ELF-1 (cell line): ENCODE measurements around the gene CTU2.
A peak's percentile ranks its signal among the peaks of the same experiment; 100 is the strongest.

Experiments used
- DNase-seq: peaks from one replicate; pipeline ENCODE4 v3.0.0-alpha.2; 2016; ENCODE audit warnings: low read depth, low spot score

The CTU2 gene

DNA sequence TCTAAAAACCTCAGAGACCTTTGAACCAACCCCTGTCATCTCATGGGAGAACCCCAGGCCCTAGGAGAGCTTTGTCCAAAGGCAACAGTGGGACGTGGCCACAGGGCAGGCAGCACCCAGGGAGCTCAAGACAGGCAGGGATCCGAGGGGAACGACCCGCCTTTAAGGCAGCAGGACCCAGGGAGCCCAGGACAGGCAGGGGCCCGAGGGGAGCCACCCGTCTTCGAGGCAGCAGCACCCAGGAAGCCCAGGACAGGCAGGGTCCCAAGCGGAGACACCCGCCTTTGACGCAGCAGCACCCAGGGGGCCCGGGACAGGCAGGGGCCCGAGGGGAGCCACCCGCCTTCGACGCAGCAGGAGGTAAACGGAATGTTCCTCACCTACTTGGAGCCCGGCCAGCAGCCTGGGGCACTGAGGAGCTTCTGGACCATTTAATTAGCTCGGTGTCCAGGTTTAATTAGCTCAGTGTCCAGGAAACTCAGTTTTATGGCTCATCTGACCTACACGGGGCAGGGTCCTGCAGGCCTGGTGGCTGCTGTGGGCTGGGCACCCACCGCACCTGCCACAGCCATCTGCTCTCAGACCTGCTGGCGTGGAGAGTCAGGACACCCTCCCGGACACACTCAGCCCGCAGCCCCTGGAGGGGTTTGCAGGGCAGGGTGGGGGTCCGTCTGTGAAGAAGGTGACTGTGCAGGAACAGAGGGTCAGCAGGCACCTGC, 54.3 kb downstream of the CTU2 start:
- no peak for DNase-seq

DNA sequence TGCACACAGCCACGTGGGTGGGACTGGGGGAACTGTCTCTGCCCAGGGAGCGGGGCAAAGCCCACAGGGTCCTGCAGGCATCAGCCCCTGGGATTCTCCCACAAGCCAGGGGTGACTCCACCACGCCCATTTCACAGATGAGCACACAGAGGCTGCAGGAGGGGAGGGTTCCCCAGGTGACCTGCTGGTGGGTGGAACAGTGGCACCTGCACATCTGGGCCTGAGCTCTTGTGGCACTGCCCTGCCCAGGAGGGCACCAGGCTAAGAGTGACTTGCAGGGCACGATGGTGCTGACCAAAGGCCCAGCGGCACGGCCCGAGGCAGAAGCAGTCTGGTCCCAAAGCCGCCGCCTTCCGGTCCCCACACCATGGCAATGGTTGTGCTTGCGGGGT, 54.8 kb downstream of the CTU2 start:
- no peak for DNase-seq

DNA sequence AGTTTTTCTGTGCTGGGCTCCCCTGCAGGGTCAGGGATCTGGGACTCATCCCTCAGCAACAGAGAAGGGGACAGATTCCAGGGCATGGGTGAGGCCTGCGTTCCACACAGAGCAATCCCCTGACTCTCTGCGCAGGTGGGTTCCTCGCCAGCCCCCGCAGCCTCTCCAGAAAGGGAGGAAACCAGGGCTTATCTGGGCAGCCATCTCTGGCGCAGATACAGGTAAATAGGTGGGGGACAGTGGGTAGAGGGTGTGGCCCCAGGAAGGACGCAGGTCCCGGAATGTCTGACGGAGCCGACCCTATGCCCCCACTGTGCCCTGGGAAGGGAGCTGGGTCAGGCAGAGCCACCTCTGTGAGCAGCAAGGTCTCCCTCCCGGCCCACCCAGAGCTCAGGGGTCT, 55.5 kb downstream of the CTU2 start:
- no peak for DNase-seq

DNA sequence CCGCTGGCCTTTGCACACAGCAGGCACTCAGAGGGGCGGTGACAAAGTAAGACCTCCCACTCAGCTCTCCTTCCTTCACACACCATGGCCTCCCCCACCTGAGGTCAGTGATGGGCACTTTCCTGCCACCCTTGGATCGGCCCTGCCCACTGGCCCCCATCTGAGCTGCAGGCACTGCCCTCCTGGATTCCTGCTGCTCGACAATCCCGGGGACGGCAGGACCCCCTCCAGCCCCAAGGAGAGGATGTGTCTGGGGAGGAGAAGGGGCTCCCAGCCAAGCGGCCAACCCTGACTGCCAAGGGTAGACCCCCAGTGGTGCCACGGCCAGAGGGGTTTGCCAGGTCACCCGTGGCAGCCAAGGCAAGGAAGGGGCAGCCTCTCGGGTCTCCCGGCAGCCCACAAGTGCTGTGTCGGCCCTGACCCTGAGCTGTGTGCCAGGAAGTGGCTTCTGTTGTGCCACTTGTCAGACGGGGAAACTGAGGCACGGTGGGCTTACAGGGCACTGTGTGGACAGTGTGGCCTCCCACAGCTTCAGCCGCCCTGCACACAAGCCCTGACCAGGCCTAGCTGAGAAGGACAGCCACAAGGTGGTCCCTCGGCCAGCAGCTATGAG, 56.1 kb downstream of the CTU2 start:
- DNase-seq = no peak

DNA sequence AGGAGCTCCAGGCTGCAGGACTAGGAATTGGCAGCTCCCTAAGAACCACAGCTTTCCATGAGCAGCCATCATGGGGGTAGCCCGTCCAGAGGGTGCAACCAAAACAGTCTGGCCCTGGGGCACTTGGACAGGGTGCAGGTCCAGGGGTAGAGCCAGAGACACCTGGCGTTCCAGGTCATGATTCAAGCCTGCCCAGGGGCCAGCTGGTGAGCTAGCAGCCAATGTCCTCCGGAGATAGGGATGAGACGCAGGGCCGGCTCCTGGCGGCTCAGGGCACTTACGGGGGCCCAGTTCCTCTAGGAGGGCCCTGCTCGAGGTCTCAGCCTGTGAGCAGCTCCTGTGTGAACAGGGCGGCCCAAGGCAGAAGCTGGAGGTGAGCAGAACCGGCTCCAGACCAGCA, 56.6 kb downstream of the CTU2 start:
- no peak for DNase-seq

DNA sequence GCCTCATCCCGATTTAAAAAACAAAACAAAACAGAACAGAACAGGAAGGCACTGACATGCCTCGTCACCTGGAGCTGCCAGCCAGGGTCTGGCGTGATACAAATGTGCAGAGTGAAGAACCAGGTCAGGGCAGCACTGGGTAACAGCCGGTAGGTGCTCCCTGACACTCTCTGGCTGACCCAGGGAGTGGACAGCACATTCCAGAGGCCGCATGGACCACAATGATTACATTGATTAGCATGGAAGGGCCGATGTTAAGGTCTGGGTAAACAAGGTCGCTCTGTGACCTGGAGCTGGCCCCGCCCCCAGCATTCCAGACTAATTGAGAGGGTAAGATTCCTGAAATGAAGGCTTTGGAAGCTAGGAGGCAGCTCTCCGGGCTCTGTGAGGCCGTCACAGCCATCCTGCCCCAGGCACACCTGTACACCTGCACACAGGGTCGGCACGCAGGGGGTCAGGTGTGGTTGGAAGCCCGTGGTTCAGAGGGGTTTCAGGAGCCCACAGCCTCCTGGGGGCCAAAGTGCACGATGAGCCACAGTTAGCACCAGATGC, 57.3 kb downstream of the CTU2 start:
- DNase-seq = peak; percentile 98

DNA sequence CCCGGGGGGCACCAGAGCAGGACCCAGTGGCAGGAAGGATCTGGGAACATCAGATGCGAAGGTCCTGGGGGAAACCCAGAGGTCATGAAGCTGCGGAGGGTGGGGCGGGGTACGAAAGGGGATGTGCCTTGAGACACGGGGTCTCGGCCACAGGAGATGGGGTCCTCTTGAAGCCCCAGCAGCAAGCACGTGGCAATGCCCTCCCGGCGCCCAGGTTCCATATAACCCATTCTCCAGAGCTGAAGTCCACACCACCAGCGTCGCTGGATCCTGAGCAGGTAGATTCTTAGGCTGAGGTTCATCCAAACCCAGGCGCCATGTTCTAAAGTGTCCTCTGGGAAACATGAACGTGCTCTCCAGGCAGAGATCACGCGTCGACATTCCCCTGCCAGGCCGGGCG, 57.8 kb downstream of the CTU2 start:
- DNase-seq = no peak

DNA sequence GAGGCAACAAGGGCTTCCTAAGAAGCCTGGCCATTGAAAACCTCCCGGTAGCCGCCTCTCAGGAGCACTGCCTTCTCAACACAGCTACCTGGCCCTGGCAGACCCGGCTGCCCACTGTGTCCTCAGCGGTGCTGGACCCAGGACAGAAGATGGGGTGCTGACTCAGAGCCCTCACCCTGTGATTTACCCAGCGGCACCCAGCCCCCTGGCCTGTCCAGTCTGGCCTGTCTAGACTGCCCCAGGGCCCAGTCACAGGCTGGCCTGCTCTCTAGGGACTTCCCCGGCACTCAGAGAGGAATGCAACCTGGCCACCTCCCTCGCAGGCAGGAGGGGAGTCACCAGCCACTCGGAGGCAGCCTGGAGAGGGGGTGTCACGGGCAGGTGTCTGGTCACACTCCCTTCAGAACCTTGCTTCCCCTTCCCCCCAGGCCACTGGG, 58.6 kb downstream of the CTU2 start:
- DNase-seq = peak; percentile 93
